HCT116 (cell line): Measurements from ENCODE around the gene CIITA. TPM values are rescaled to one million over a fixed set of nuclear protein-coding genes. Genes with fewer than 3 reads are reported as not detected.

ENCODE experiments used
- ATAC-seq: fragments of 200-7000 bp; cut with Tn5 transposase; 2 replicates; pipeline ENCODE4 v1.9.1; 2020; ENCODE audit warnings: mild to moderate bottlenecking, moderate library complexity
- BruUV-seq: library from RNA; stranded (reverse); fragments of 400-500 nt; replicated peaks from 2 replicates; lab custom pipeline; 2021; lab: Mats Ljungman, UMichigan
- CTCF ChIA-PET: fragments of 300-600 bp; sonication (Branson Sonifier 250); formaldehyde crosslinking; loops from one replicate; lab custom pipeline; 2021; ENCODE audit warnings: antibody characterized with exemption; lab: Charles Lee
- POLR2A ChIA-PET: fragments of 300-600, 350-600 bp; sonication (Branson Sonifier 250); formaldehyde crosslinking; loops from one replicate; lab custom pipeline; 2021; ENCODE audit warnings: antibody characterized with exemption; lab: Charles Lee
- RAD21 ChIA-PET, 2 experiments: fragments of 300-600 bp; sonication (Branson Sonifier 250); formaldehyde crosslinking; loops; one replicate each; lab custom pipeline; 2023; ENCODE audit warnings: low total read pairs in 2 of 2; ENCODE audit not compliant: uncharacterized antibody in 2 of 2, unreplicated experiment in 2 of 2, low non-redundant PET in 1 of 2; lab: Charles Lee
- DNase-seq: peaks from one replicate; pipeline ENCODE4 v3.0.0-alpha.2; 2010; ENCODE audit warnings: low read depth, low spot score
- H2AFZ ChIP-seq: fragments of 200-600 bp; shearing (Covaris generic), sonication (generic); 2 replicates; pipeline ENCODE4 v1.6.1; 2017; ENCODE audit warnings: low read depth, mixed run types, mixed read lengths, antibody characterized with exemption, low read length; ENCODE audit not compliant: poor library complexity, severe bottlenecking
- H3K27ac ChIP-seq: 2 replicates; pipeline ENCODE4 v1.5.1; 2012; ENCODE audit warnings: low read depth, low read length
- H3K27me3 ChIP-seq: fragments of 200-600 bp; sonication (generic); 2 replicates; pipeline ENCODE4 v1.6.1; 2016; ENCODE audit warnings: mixed run types, low read length, mixed read lengths; ENCODE audit not compliant: insufficient read depth
- H3K36me3 ChIP-seq, 2 experiments: fragments of 200-500 bp in 1 of 2; fragments of 200-600 bp in 1 of 2; sonication (Bioruptor generic) in 1 of 2; sonication (generic) in 1 of 2; 2 replicates each; pipeline versions ENCODE4 v1.5.1 to v1.6.1; 2014 to 2016; ENCODE audit warnings: low read length in 2 of 2, inconsistent platforms in 1 of 2, mixed read lengths in 1 of 2, mixed run types in 1 of 2; ENCODE audit not compliant: insufficient read depth in 2 of 2, control insufficient read depth in 1 of 2
- H3K4me1 ChIP-seq, 2 experiments: fragments of 200-600 bp in 1 of 2; sonication (generic) in 1 of 2; 2 replicates each; pipeline versions ENCODE4 v1.5.1 to v1.6.1; 2012 to 2017; ENCODE audit warnings: low read length in 2 of 2, inconsistent platforms in 1 of 2, mild to moderate bottlenecking in 1 of 2, mixed read lengths in 1 of 2, mixed run types in 1 of 2, moderate library complexity in 1 of 2; ENCODE audit not compliant: insufficient read depth in 2 of 2, control insufficient read depth in 1 of 2
- H3K4me2 ChIP-seq: fragments of 200-600 bp; sonication (generic); 2 replicates; pipeline ENCODE4 v1.6.1; 2017; ENCODE audit warnings: mixed run types, low read length, mixed read lengths
- H3K4me3 ChIP-seq, 2 experiments: fragments of 200-600 bp in 1 of 2; sonication (generic) in 1 of 2; replicated peaks in 1 of 2; 2 replicates each; pipeline ENCODE4 v1.5.1; 2011 to 2016; ENCODE audit warnings: low read length in 2 of 2, control low read depth in 1 of 2, low read depth in 1 of 2, mild to moderate bottlenecking in 1 of 2, mixed read lengths in 1 of 2, mixed run types in 1 of 2
- H3K79me2 ChIP-seq: fragments of 200-600 bp; sonication (generic); 2 replicates; pipeline ENCODE4 v1.6.1; 2017; ENCODE audit warnings: mild to moderate bottlenecking, mixed run types, low read length, moderate library complexity, mixed read lengths; ENCODE audit not compliant: insufficient read depth
- H3K9ac ChIP-seq: fragments of 200-600 bp; sonication (generic); 2 replicates; pipeline ENCODE4 v1.6.1; 2016; ENCODE audit warnings: low read length, mixed read lengths
- H3K9me2 ChIP-seq: fragments of 200-600 bp; sonication (generic), shearing (Covaris generic); 2 replicates; pipeline ENCODE4 v1.6.1; 2017; ENCODE audit warnings: mixed run types, mild to moderate bottlenecking, moderate library complexity; ENCODE audit not compliant: insufficient read depth
- H3K9me3 ChIP-seq, 2 experiments: fragments of 200-500 bp in 1 of 2; fragments of 200-600 bp in 1 of 2; sonication (Bioruptor generic) in 1 of 2; sonication (generic) in 1 of 2; 2 replicates each; pipeline ENCODE4 v1.6.1; 2014 to 2017; ENCODE audit warnings: low read length in 2 of 2, mixed read lengths in 2 of 2, inconsistent platforms in 1 of 2, low read depth in 1 of 2, mild to moderate bottlenecking in 1 of 2, mixed run types in 1 of 2, moderate library complexity in 1 of 2; ENCODE audit not compliant: control insufficient read depth in 1 of 2, insufficient read depth in 1 of 2
- H4K20me1 ChIP-seq: fragments of 200-600 bp; sonication (generic), shearing (Covaris generic); 2 replicates; pipeline ENCODE4 v1.6.1; 2017; ENCODE audit warnings: mixed run types, mild to moderate bottlenecking, moderate library complexity; ENCODE audit not compliant: insufficient read depth
- CBX3 ChIP-seq: IDR thresholded peaks from 2 replicates; pipeline ENCODE4 v1.6.1; 2012; ENCODE audit warnings: low read depth
- CTCF ChIP-seq, 3 experiments: fragments of 200-600 bp in 1 of 3; sonication (generic) in 1 of 3; IDR thresholded peaks in 2 of 3; conservative IDR thresholded peaks in 1 of 3; 2 replicates each; pipeline ENCODE4 v1.5.1; 2012 to 2017; ENCODE audit warnings: low read depth in 2 of 3, low read length in 2 of 3, antibody characterized with exemption in 1 of 3, borderline replicate concordance in 1 of 3, control low read depth in 1 of 3, mild to moderate bottlenecking in 1 of 3, mixed read lengths in 1 of 3, mixed run types in 1 of 3, moderate library complexity in 1 of 3; ENCODE audit not compliant: insufficient read depth in 1 of 3
- EGR1 ChIP-seq: IDR thresholded peaks from 2 replicates; pipeline ENCODE4 v1.6.1; 2012; ENCODE audit warnings: low read depth
- MAX ChIP-seq: IDR thresholded peaks from 2 replicates; pipeline ENCODE4 v1.6.1; 2012
- POLR2A ChIP-seq: IDR thresholded peaks from 2 replicates; pipeline ENCODE4 v1.7.0; 2011; ENCODE audit warnings: borderline replicate concordance; ENCODE audit not compliant: insufficient read depth, insufficient read length; ENCODE audit errors: extremely low read depth
- POLR2AphosphoS5 ChIP-seq: IDR thresholded peaks from 2 replicates; pipeline ENCODE4 v1.6.1; 2011; ENCODE audit warnings: mild to moderate bottlenecking, low read depth, low read length, moderate library complexity
- RAD21 ChIP-seq: IDR thresholded peaks from 2 replicates; pipeline ENCODE4 v1.6.1; 2012; ENCODE audit warnings: low read depth, mild to moderate bottlenecking
- REST ChIP-seq: IDR thresholded peaks from 2 replicates; pipeline ENCODE4 v1.6.1; 2012; ENCODE audit warnings: low read depth
- SIN3A ChIP-seq: IDR thresholded peaks from 2 replicates; pipeline ENCODE4 v1.6.1; 2012; ENCODE audit warnings: low read depth
- TCF7L2 ChIP-seq: IDR thresholded peaks from 2 replicates; pipeline ENCODE4 v1.7.0; 2011; ENCODE audit warnings: borderline replicate concordance, inconsistent platforms; ENCODE audit not compliant: insufficient read depth, insufficient read length; ENCODE audit errors: extremely low read depth
- ZBTB33 ChIP-seq: IDR thresholded peaks from 2 replicates; pipeline ENCODE4 v1.6.1; 2011; ENCODE audit warnings: mild to moderate bottlenecking, low read length, moderate library complexity; ENCODE audit not compliant: insufficient replicate concordance; ENCODE audit errors: extremely low read depth
- ZNF274 ChIP-seq: fragments of 200-500 bp; sonication (Bioruptor generic); IDR thresholded peaks from 2 replicates; pipeline ENCODE4 v1.6.1; 2014; ENCODE audit warnings: mild to moderate bottlenecking, low read depth, low read length, inconsistent platforms
- intact Hi-C: fragments of 100-400 bp; cut with micrococcal nuclease; formaldehyde crosslinking; loops from 2 replicates; pipeline ENCODE4 v1.10.0; 2022
- total RNA-seq: library from RNA; stranded (reverse); gene quantifications from one replicate; pipeline ENCODE4 v1.2.1, GENCODE V29; 2021; ENCODE audit not compliant: unreplicated experiment

The CIITA gene
- total RNA-seq, 1 experiment from 2014 or later: 0.25 TPM

GRCh38 chr16:10980813-10981212, 103.8 kb downstream of the CIITA start (continued):
- no peak for TF ChIP-seq ZBTB33

GRCh38 chr16:10981697-10982216, 104.8 kb downstream of the CIITA start:
- H2AFZ ChIP-seq: no peak overlapping the region
- H3K9me3 ChIP-seq: no peaks in the 10 kb centered on the region
- H3K27ac ChIP-seq: no peak overlapping the region
- no peak overlapping the region for H3K9ac ChIP-seq
- ATAC-seq: peak; percentile 98
- DNase-seq: peak; percentile 42
- CTCF ChIA-PET: interaction anchor here (3.0 kb wide), 1 partner anchor 274 kb away, joined by 24 read pairs; the partner anchor contains the start of gene SOCS1
- peak; percentile 38 to 79 (median 72); a peak in 5 of 6 replicates for TF ChIP-seq CTCF (IDR thresholded peaks at IDR 0.05 in 2 of 3, conservative IDR thresholded peaks at IDR 0.05 in 1 of 3; ENCODE audit: borderline replicate concordance in 1 of 3, insufficient read depth in 1 of 3, low read depth in 2 of 3, low read length in 2 of 3)
- no peak for TF ChIP-seq TCF7L2
- TF ChIP-seq CBX3: 0 out of 2 replicates have a peak, but pooled peaks have one; percentile 22
- peak; percentile 37 for TF ChIP-seq RAD21
- no peak for TF ChIP-seq ZBTB33
- TF ChIP-seq EGR1: no peak
- TF ChIP-seq POLR2AphosphoS5: no peak
- no peak for TF ChIP-seq MAX
- no peak for TF ChIP-seq REST
- no peak for TF ChIP-seq SIN3A
- TF ChIP-seq ZNF274: no peak
- TF ChIP-seq POLR2A: no peak
- TF ChIP-seq, all 23 proteins: peak for 3
- intact Hi-C loops: no loop called here
- ChIA-PET RAD21 (interaction anchor here in 1 of 2 experiments (0.7 kb wide), 1 partner anchor 370 kb away, joined by 3 read pairs; no protein-coding TSS in a partner anchor), POLR2A (no interaction called here)
- H3K36me3 ChIP-seq: no peaks in the 10 kb centered on the region; a peak in 1 of 4 replicates
- BruUV-seq: no TSS peak
- no peaks in the 10 kb centered on the region for H3K27me3 ChIP-seq
- H3K79me2 ChIP-seq: no peaks in the 10 kb centered on the region
- H3K9me2 ChIP-seq: no peaks in the 10 kb centered on the region
- H3K4me3 ChIP-seq: no peak overlapping the region
- no peak overlapping the region for H3K4me2 ChIP-seq
- peaks cover 0 to 5% of the 10 kb centered on the region in 2 experiments; a peak in 1 of 4 replicates for H3K4me1 ChIP-seq
- H4K20me1 ChIP-seq: no peaks in the 10 kb centered on the region
